8988T (cell line): ENCODE results near the gene ZFP28.

Source experiments
- DNase-seq: peaks from one replicate; pipeline ENCODE4 v3.0.0; 2011

The ZFP28 gene

GRCh38 chr19:56596676-56597075, 57.9 kb downstream of the ZFP28 start:
- no peak for DNase-seq

- DNase-seq: no peak
These were observed 58.9 kb downstream of the ZFP28 start for GRCh38 chr19:56597696-56598095.

- no peak for DNase-seq
These were observed 62.6 kb downstream of the ZFP28 start for GRCh38 chr19:56601375-56601774.

GRCh38 chr19:56603829-56604228, 65.1 kb downstream of the ZFP28 start:
- DNase-seq: no peak
